ENCODE data around the gene RBBP8NL.

The RBBP8NL gene

DNA sequence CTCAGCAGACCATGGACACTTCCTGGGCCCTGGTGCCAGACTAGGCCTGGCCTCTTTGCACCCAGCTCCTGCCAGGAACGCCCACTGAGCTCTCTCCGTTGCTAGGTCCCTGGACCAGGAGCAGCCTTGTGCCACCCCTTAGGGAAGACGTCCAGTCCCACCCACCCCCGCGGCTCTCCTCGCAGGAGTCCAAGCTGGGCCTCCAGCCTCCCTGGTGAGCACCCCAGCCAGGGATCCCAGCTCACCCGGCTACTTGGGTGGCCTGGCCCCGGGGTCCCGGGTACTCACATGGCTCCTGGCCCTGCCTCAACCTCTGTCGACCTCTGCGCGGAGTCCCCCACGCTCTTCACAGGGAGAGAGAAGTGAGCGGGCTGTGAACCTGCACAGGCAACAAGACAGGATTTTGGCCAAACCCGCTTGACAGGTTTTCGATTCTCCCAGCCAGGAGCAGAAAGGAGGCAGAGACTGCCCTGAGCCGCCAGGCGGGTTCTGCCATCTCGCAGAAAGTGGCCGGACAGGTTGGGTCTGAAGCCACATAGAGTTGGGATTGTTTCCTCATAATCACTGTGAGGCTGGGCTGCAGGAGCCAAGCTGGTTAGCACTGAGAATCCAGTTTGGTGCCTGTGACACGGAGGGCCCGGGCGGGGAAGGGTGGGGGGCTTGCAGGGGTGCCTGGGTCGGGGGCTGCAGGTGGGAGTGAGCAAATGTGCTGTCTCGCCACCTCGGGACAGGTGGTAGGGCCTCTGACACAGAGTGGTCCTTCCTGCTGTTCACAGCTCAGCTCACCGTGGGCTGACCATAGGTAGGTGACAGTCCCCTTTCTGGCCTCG is at the start of gene RBBP8NL:
TSS of gene RBBP8NL (minus strand) at position 368 of the 830 bp plus-strand sequence. CDS start 7,892 bp downstream, outside the sequence.
- DNase-seq, result peak; percentile 72

DNA sequence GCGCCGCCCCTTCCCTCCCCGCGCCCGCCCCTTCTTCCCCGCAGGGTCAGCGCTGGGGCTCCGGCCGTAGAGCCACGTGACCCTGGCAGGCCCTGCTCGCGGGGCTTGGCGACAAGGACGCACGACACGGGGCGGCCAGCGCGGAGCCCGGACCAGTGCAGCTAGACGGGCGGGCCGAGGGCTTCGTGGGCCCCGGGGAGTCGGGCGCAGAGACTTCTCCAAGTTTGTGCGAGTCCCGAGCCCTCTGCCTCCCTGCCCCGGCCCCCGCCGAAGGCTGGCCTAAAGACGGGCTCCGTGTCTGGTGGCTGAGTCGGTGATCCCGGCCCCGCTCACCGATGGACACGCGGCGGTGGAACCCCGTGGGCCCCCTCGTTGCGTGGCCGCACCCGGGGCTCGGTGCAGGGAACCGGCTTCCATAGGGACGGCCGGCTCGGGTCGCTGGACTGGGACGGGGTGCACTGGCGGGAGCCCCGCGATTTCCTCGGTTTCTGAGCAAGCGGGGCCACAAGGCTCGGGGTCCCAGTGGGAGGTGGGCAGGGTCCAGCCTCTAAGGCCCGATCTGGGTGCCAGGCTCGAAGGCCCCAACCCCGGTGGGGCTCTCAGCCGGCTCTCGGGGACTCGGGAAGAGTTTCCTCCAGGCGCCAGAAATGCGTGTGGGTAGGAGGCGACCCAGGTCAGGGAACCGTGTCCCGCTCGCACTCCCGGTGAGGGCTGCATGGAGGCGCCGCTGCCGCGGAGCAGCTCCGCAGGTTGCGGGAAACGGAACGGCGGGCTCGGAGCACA is 48.9 kb upstream of the RBBP8NL start:
- DNase-seq, result no peak

GRCh38 chr20:62475772-62476055 is 48.4 kb upstream of the RBBP8NL start, which contains the start of gene GATA5:
TSS of gene GATA5 (minus strand) at chr20:62475995. CDS start at chr20:62475521, 474 bp downstream.
- DNase-seq, result no peak

DNA sequence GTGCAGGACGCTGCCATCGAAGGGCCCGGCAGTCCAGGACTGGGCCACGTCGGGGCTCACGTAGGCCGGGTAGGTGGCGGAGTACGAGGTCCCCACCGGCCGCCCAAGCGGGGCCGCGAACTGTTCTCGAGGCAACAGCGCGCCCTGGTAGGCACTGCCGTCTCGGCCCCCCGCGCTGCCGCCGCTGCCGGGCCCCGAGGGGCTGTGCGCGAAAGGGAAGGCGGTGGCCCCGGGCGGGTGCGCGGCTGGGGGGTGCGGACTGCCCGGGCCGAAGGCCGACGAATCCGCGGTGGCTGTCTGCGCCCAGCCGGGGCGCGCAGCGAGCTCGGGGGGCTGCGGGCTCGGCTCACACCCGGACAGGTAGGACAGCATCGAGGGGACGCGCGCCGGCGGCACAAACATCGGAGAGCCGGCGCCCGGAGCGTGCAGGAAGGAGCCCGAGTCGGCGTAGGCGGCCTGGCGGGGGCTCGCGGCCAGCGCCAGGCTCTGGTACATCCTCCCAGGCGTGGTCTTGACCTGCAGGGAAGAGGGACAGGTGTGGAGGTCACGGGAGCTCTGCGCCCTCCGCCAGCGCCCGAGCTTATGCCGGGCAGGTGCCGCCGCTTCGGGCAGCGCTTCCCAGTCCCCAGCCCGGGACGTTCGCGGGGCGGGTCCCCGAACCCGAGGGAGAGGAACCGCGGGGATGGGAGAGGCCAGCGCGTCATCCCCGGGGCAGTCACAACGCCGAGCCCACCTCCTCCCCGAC is 47.9 kb upstream of the RBBP8NL start:
- no peak for DNase-seq

DNA sequence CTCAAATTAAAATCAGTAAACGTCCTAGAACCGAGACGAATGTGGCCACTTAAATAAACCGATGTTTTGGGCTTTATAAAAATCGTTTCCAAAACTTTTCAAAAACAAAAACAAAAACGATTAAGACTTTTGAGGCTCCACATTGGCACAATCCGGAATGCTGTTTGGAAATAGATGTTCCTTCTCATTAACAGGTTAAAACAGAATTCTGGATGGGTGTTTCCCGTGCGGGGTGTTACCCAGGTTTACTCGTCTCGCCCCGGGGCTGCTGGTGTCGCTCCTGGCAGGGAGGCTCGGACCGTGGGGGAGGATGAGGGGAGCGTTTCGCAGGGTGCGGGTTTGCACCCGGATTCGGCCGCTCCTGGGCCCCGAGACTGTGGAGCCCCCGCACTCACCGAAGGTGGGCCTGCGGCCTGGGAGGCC is 47.3 kb upstream of the RBBP8NL start:
- no peak for DNase-seq

DNA sequence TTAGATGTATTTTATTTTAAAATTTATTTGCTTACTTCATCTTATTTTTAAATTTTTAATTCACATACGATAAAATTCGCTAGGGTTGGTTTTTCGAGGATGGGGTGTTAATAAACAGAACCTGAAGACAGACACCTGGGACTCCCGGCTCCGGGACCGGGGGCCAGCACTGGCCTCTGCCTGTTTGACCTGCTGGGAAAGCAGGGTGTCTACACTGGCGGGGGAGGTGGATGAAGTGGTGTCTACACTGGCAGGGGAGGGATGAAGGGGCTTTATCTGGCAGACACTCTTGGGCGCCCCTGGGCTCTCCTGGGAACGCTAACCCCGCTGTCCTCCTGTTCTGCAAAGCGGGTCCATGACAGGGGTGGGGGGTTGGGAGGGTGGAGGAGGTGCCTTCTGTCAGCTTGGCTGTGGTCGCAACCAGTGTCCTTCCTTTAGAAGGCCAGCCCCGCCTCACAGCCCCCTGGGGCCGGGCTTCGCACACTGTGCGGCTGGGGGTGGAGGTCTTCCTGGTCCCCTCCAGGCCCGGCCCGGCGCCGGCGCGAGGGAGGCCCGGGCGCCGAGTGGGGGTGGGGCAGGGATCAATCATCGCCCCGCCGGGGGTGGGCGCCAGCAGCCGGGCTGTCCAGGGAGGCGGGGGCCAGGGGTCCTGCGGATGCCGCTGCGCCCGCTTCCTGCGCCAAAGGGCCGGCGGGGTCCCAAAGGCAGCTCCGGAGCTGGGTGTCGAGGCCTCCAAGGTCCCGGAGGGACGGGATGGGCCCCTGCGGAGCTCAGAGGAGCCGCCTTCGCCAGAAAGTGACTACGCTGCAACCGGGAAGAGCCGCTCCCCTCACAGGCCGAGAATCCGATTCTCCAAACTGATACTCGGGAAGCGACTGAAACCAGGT is 46.6 kb upstream of the RBBP8NL start:
- no peak for DNase-seq

- DNase-seq, result no peak
Measured at GRCh38 chr20:62472941-62473585, 45.7 kb upstream of the RBBP8NL start.

DNA sequence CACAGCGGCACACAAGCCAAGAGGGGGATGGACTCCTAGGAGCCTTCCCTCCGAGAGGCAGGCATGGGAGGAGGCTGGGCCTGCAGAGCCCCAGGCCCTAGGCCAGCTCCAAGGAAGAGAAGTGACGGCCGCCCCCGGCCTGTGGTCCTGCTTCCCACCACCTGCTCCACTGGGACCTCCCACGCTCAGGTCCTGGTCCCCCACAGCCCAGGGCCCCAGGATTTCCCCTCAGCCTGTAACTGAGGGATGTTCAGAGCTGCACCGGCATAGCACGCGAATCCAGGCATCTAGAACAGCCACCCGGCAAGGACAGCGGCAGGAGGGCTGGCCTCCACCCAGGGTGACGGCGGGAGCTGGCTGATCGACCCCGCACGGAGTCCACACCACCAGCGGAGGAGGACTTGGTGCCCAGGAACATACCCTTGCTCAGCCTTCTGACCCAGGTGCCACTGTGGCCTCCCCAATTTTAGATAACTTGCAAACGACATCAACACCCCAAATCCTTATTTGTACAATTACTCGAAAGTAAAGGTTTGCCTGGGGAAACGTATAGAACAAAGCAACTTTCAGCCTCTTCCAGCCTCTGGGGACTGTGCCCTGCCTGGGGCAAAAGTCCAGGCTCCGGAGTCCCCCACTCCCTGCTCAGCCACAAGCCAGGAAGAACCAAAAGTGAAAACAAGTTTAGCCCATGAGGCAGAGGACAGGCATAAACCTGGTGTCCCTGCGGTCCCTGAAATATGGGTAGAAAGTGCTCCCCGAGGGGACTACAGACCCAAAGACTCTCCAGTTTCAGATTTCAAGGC is 45.0 kb upstream of the RBBP8NL start:
- no peak for DNase-seq

- DNase-seq, result no peak
Measured at GRCh38 chr20:62470459-62470858, 43.1 kb upstream of the RBBP8NL start.

GRCh38 chr20:62470001-62470400 is 42.7 kb upstream of the RBBP8NL start:
- no peak for DNase-seq

- DNase-seq, result no peak
Measured at GRCh38 chr20:62469352-62469751, 42.0 kb upstream of the RBBP8NL start.

GRCh38 chr20:62466806-62467537 is 39.6 kb upstream of the RBBP8NL start:
- no peak for DNase-seq

DNA sequence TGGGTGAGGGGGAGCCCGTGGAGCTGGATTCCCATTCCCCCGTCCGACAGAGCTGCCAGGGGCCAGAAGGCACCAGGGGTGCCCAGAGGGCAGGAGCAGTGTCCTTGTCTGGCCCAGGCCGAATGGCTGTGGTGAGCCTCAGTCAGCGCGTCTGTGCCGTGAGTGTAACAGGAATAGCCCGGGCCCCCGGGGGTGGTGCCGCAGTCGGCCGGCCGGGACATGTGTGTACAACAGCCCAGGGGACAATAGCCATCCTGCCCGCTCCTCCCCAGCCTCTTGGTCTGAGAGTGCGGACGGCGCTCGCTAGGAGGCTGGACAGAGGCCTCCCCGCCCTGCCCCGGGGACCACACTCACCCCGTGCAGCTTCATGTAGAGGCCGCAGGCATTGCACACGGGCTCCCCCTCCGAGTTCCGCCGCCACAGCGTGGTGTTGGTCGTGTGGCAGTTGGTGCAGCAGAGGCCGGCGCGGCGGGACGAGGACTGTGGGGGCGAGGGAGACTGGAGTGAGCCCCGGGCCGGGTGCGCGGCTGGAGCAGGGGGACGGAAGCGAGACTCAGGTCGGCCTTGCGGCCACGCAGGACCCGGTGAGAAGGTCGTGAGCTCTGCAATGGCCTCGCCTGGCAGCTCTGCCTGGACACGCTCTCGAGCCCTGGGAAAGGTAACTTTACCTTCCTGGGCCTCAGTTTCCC is 38.9 kb upstream of the RBBP8NL start:
- DNase-seq, result no peak

DNA sequence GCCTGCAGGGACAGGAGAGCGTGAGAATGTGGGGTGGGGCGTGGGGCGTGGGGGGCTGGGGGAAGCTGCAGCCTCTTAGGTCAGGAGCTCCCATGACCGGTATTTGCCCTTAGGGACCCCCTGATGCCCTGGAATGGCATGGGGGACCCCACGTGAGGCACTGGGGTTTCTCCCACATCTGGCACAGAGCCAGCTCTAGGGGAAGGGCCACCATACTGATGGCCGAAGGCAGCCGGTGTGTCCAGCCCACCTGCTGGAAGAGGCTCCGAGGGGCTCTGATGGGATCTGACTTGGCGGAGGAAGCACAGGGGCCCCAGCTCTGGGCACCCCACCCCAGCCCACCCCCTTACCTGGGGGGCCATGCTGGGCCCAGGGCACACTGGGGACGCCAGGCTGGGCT is 37.7 kb upstream of the RBBP8NL start:
- no peak for DNase-seq

DNA sequence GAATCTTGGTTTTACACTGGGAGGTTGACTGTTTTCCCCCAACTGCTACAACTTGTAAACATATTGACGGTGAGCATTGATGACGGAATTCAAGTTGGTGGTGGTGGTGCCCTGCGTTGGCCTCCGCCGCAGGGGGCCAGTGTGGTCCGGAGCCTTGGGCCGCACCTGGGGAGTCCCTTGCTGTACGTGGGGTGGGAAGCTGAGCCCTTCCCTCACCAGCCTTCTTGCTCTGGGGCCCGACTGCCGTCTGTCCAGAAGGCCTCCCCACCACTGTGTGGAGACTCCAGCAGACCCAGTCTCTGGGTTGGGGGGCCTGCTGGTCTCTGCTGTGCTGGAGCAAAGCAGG is 37.1 kb upstream of the RBBP8NL start:
- DNase-seq, result no peak

GRCh38 chr20:62463651-62464424 is 36.5 kb upstream of the RBBP8NL start:
- DNase-seq, result no peak

- no peak for DNase-seq
Measured at GRCh38 chr20:62462976-62463592, 35.7 kb upstream of the RBBP8NL start.

DNA sequence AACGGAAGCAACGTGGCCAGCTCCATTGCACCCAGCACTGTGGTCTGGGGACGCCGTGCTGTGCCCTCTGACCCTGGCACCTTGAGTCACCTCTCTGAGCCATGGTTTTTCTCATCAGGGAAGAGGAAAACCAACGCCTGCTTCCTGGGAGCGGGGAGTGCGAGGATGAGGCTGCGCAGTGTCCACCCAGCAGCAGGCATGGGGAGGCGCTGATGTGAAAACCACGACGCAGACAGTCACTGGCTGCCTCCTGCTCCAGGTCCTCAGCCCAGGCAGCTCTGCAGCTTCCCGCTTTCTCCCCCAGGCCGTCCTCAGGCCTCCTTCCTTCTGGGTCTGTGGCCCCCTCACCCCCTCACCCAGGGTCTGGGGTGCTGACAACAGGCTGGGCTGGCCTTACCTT is 34.5 kb upstream of the RBBP8NL start:
- DNase-seq, result no peak

GRCh38 chr20:62461157-62461556 is 33.8 kb upstream of the RBBP8NL start:
- DNase-seq, result no peak
